GM15510 (cell line): ENCODE data around the gene SLC25A21.

Experiments
- POLR2A ChIP-seq: IDR thresholded peaks from 3 replicates; pipeline ENCODE4 v1.6.1; 2011; ENCODE audit warnings: borderline replicate concordance; ENCODE audit not compliant: insufficient read length; ENCODE audit errors: extremely low read depth

Gene SLC25A21

GRCh38 chr14:36996133-36996856 is 176.1 kb downstream of the SLC25A21 start:
- no peak for TF ChIP-seq POLR2A

GRCh38 chr14:36989806-36990205 is 182.6 kb downstream of the SLC25A21 start:
- TF ChIP-seq POLR2A, result no peak

- no peak for TF ChIP-seq POLR2A
These were observed 183.4 kb downstream of the SLC25A21 start for GRCh38 chr14:36988989-36989388.

- TF ChIP-seq POLR2A, result no peak
These were observed 183.8 kb downstream of the SLC25A21 start for GRCh38 chr14:36988568-36988967.

GRCh38 chr14:36986407-36986806 is 186.0 kb downstream of the SLC25A21 start:
- no peak for TF ChIP-seq POLR2A

GRCh38 chr14:36981832-36982529 is 190.4 kb downstream of the SLC25A21 start:
- TF ChIP-seq POLR2A, result no peak

GRCh38 chr14:36979863-36980262 is 192.5 kb downstream of the SLC25A21 start:
- TF ChIP-seq POLR2A, result no peak

- TF ChIP-seq POLR2A, result no peak
These were observed 195.8 kb downstream of the SLC25A21 start for GRCh38 chr14:36976571-36977023.

- no peak for TF ChIP-seq POLR2A
These were observed 196.6 kb downstream of the SLC25A21 start for GRCh38 chr14:36975834-36976233.

- TF ChIP-seq POLR2A, result no peak
These were observed 197.4 kb downstream of the SLC25A21 start for GRCh38 chr14:36974985-36975384.

- TF ChIP-seq POLR2A, result no peak
These were observed 198.5 kb downstream of the SLC25A21 start for GRCh38 chr14:36973806-36974442.

GRCh38 chr14:36971263-36971855 is 201.0 kb downstream of the SLC25A21 start:
- TF ChIP-seq POLR2A, result no peak

GRCh38 chr14:36967892-36968555 is 204.4 kb downstream of the SLC25A21 start:
- no peak for TF ChIP-seq POLR2A

- no peak for TF ChIP-seq POLR2A
These were observed 216.4 kb downstream of the SLC25A21 start for GRCh38 chr14:36955967-36956366.

GRCh38 chr14:36955376-36955775 is 217.0 kb downstream of the SLC25A21 start:
- TF ChIP-seq POLR2A, result no peak

- no peak for TF ChIP-seq POLR2A
These were observed 219.7 kb downstream of the SLC25A21 start for GRCh38 chr14:36952689-36953088.
